ENCODE measurements around the gene AOC1. TPM values are rescaled to one million over a fixed set of nuclear protein-coding genes. Genes with fewer than 3 reads are reported as not detected.

AOC1 gene
- total RNA-seq, 1 experiment from 2014 or later, result not detected

- no peak overlapping the region for H3K27ac ChIP-seq (ENCODE audit: low read depth, low read length, poor library complexity, severe bottlenecking)
- no peaks in the 10 kb centered on the region for H3K9me3 ChIP-seq (ENCODE audit: low read depth, low read length, poor library complexity, severe bottlenecking)
- intact Hi-C loops (cut with micrococcal nuclease; ENCODE audit: unreplicated experiment), result no loop called here
- no peak overlapping the region for H3K4me3 ChIP-seq (ENCODE audit: low read depth, low read length, poor library complexity, severe bottlenecking)
- BruUV-seq (replicated peaks), result no TSS peak
- no peaks in the 10 kb centered on the region for H3K27me3 ChIP-seq (replicated peaks; ENCODE audit: insufficient read depth, low read depth, low read length, poor library complexity)
- ChIA-PET CTCF (no interaction called here), POLR2A (ENCODE audit: low non-redundant PET) (no interaction called here)
- TF ChIP-seq CTCF (conservative IDR thresholded peaks at IDR 0.05; ENCODE audit: low read depth, low read length), result no peak
- TF ChIP-seq EZH2 (IDR thresholded peaks at IDR 0.05; ENCODE audit: borderline replicate concordance, low read depth, low read length, poor library complexity, severe bottlenecking), result no peak
- no peaks in the 10 kb centered on the region for H3K4me1 ChIP-seq (ENCODE audit: insufficient read depth, low read length, poor library complexity, severe bottlenecking)
- DNase-seq (ENCODE audit: low spot score), result no peak
- H3K36me3 ChIP-seq (ENCODE audit: insufficient read depth, low read length, poor library complexity, severe bottlenecking), result no peaks in the 10 kb centered on the region
Observed at GRCh38 chr7:150842018-150842417, 10.3 kb upstream of the AOC1 start.

GRCh38 chr7:150842716-150843115 is 9.6 kb upstream of the AOC1 start:
- Histone ChIP-seq H3K4me1 (ENCODE audit: insufficient read depth, low read length, poor library complexity, severe bottlenecking) (no peaks in the 10 kb centered on the region), H3K27me3 (replicated peaks; ENCODE audit: insufficient read depth, low read depth, low read length, poor library complexity) (no peaks in the 10 kb centered on the region), H3K4me3 (ENCODE audit: low read depth, low read length, poor library complexity, severe bottlenecking) (no peak overlapping the region), H3K27ac (ENCODE audit: low read depth, low read length, poor library complexity, severe bottlenecking) (no peak overlapping the region), H3K36me3 (ENCODE audit: insufficient read depth, low read length, poor library complexity, severe bottlenecking) (no peaks in the 10 kb centered on the region), H3K9me3 (ENCODE audit: low read depth, low read length, poor library complexity, severe bottlenecking) (no peaks in the 10 kb centered on the region)
- CTCF ChIA-PET, result no interaction called here
- intact Hi-C loops (cut with micrococcal nuclease; ENCODE audit: unreplicated experiment), result no loop called here
- TF ChIP-seq EZH2 (IDR thresholded peaks at IDR 0.05; ENCODE audit: borderline replicate concordance, low read depth, low read length, poor library complexity, severe bottlenecking) (no peak), CTCF (conservative IDR thresholded peaks at IDR 0.05; ENCODE audit: low read depth, low read length) (no peak)
- DNase-seq (ENCODE audit: low spot score), result no peak
- BruUV-seq (replicated peaks), result no TSS peak
- POLR2A ChIA-PET (ENCODE audit: low non-redundant PET), result no interaction called here

GRCh38 chr7:150845421-150845861 is 6.9 kb upstream of the AOC1 start:
- POLR2A ChIA-PET (ENCODE audit: low non-redundant PET), result no interaction called here
- DNase-seq (ENCODE audit: low spot score), result no peak
- H3K27ac ChIP-seq (ENCODE audit: low read depth, low read length, poor library complexity, severe bottlenecking), result no peak overlapping the region
- CTCF ChIA-PET, result interaction anchor here (0.5 kb wide), 1 partner anchor 136 kb away, joined by 4 read pairs; no protein-coding TSS in a partner anchor
- no peaks in the 10 kb centered on the region for H3K27me3 ChIP-seq (replicated peaks; ENCODE audit: insufficient read depth, low read depth, low read length, poor library complexity)
- no peaks in the 10 kb centered on the region for H3K36me3 ChIP-seq (ENCODE audit: insufficient read depth, low read length, poor library complexity, severe bottlenecking)
- no peak overlapping the region for H3K4me3 ChIP-seq (ENCODE audit: low read depth, low read length, poor library complexity, severe bottlenecking)
- H3K9me3 ChIP-seq (ENCODE audit: low read depth, low read length, poor library complexity, severe bottlenecking), result no peaks in the 10 kb centered on the region
- no TSS peak for BruUV-seq (replicated peaks)
- intact Hi-C loops (cut with micrococcal nuclease; ENCODE audit: unreplicated experiment), result no loop called here
- no peaks in the 10 kb centered on the region for H3K4me1 ChIP-seq (ENCODE audit: insufficient read depth, low read length, poor library complexity, severe bottlenecking)
- TF ChIP-seq EZH2 (IDR thresholded peaks at IDR 0.05; ENCODE audit: borderline replicate concordance, low read depth, low read length, poor library complexity, severe bottlenecking) (no peak), CTCF (conservative IDR thresholded peaks at IDR 0.05; ENCODE audit: low read depth, low read length) (no peak)

Measured in A673 (cell line).